ENCODE measurements around the gene ARHGEF10L. TPM values are rescaled to one million over a fixed set of nuclear protein-coding genes. Genes with fewer than 3 reads are reported as not detected.

ARHGEF10L gene
- total and polyA plus RNA-seq, 4 experiments from 2014 or later = 0.47 to 0.78 TPM; not detected in 2

DNA sequence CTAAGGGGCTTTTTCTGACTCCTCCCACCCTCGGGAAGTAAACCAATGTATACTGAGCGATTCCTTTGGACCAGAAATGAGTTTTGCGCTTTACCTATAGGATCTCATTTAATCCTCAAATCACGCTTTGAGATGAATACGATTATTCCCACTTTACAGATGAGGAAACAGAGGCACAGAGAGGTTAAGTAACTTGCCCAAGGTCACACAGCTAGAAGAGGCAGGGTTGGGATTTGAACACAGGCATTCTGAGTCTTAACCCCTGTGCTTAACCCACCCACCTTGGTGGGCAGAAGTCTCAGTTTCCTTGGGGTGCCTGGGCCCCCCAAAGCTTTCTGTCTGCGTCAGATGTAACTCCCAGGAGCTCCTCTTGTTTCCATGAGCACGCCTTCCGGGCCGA is 129.8 kb downstream of the ARHGEF10L start:
- POLR2A ChIA-PET (ENCODE audit: partially characterized antibody) = no interaction called here

DNA sequence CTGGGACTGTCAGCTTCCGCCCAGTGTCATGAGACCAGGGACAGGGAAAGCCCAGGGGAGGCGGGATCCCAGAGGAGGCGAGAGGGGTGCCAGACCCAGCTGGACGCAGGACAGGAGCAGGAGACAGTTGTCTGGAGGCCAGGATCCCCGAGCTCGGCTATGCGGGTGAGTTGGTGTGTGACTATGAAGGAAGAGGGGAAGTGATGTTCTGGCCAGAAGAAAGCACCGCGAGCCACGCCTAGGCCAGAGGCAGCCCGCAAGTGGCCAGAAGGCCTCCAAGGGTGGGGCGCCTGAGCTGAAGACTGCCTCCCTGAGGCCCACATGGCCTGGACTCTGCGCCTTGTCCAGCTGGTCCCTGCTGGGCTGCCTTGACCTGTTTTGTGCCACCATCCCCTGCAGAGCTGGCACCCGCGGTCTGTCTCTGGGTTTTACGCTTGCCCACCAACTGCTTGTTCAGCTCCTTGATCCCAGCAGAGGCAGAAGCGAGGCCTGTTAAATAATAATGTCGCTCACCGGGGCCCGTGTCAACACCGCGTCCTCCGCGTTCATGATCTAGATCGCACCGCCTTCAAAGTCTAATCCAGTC is 130.5 kb downstream of the ARHGEF10L start:
- no peaks in the 10 kb centered on the region for H3K27me3 Mint-ChIP-seq
- no peak overlapping the region for H3K27ac Mint-ChIP-seq
- Histone ChIP-seq H3K4me1 (ENCODE audit: insufficient read depth, low read length) (no peaks in the 10 kb centered on the region), H3K27me3 (ENCODE audit: insufficient read depth, low read length) (no peaks in the 10 kb centered on the region), H3K9me3 (ENCODE audit: control insufficient read depth in 1 of 2, low read length in 2 of 2) (no peaks in the 10 kb centered on the region), H3K27ac (ENCODE audit: low read depth, low read length) (no peak overlapping the region), H3K4me3 (ENCODE audit: low read length in 2 of 2) (no peak overlapping the region), H3K36me3 (ENCODE audit: insufficient read depth, low read length) (no peaks in the 10 kb centered on the region)
- DNase-seq = no peak
- intact Hi-C loops (cut with micrococcal nuclease) = no loop called here
- POLR2A ChIA-PET (ENCODE audit: partially characterized antibody) = no interaction called here
- H3K36me3 Mint-ChIP-seq = no peaks in the 10 kb centered on the region
- no peaks in the 10 kb centered on the region for H3K4me1 Mint-ChIP-seq
- no peaks in the 10 kb centered on the region for H3K9me3 Mint-ChIP-seq
- CTCF ChIA-PET (ENCODE audit: partially characterized antibody) = interaction anchor here (1.6 kb wide), 1 partner anchor 9 kb away, joined by 5 read pairs; no protein-coding TSS in a partner anchor
- H3K4me3 Mint-ChIP-seq = no peak overlapping the region

More for the DNA sequence above, 129.8 kb downstream of the ARHGEF10L start:
- H3K4me1 Mint-ChIP-seq = no peaks in the 10 kb centered on the region
- intact Hi-C loops (cut with micrococcal nuclease) = no loop called here
- Histone ChIP-seq H3K4me1 (ENCODE audit: insufficient read depth, low read length) (no peaks in the 10 kb centered on the region), H3K4me3 (ENCODE audit: low read length in 2 of 2) (no peak overlapping the region), H3K27ac (ENCODE audit: low read depth, low read length) (no peak overlapping the region), H3K9me3 (ENCODE audit: control insufficient read depth in 1 of 2, low read length in 2 of 2) (no peaks in the 10 kb centered on the region), H3K27me3 (ENCODE audit: insufficient read depth, low read length) (no peaks in the 10 kb centered on the region), H3K36me3 (ENCODE audit: insufficient read depth, low read length) (no peaks in the 10 kb centered on the region)
- no peaks in the 10 kb centered on the region for H3K27me3 Mint-ChIP-seq
- no peaks in the 10 kb centered on the region for H3K36me3 Mint-ChIP-seq
- DNase-seq = no peak
- CTCF ChIA-PET (ENCODE audit: partially characterized antibody) = interaction anchor here (1.6 kb wide), 1 partner anchor 8 kb away, joined by 5 read pairs; no protein-coding TSS in a partner anchor
- H3K4me3 Mint-ChIP-seq = no peak overlapping the region
- H3K9me3 Mint-ChIP-seq = no peaks in the 10 kb centered on the region
- no peak overlapping the region for H3K27ac Mint-ChIP-seq

DNA sequence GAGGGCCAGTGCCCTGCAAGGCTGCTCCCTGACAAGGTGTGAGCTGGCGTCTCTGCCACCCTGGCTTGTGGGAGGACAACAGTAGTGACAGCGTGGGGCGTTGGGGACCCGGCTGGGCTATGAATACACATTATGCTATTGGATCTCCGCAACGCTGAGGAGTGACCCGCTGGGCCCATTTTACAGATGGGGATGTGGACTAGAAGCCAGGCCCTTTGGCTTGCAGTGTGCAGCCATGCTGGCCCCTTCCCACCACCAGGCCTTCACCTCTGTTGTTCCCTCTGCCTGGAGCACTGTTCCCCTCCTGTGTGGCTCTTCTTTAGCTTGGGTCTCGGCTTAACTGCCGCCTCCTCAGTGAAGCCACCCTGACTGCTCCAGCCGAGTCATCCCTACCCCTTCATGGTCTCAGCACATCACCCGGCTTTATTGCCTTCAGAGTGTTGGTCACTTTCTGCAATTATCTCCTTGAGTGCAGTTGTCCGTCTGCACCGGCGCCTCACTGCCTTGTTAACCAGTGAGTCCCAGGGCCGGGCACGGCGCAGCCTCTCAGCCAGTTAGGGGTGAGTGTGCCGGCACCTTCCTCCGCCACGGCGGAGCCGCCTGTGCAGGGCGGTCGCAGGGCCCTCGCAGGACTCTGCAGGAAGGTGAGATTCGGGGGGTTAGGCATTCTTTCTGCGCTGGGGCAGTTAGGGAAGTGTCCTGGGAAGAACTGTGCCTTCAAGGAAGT is 131.3 kb downstream of the ARHGEF10L start:
- no peaks in the 10 kb centered on the region for H3K4me1 ChIP-seq (ENCODE audit: insufficient read depth, low read length)
- ChIA-PET POLR2A (ENCODE audit: partially characterized antibody) (no interaction called here), CTCF (ENCODE audit: partially characterized antibody) (interaction anchor here (1.6 kb wide), 1 partner anchor 10 kb away, joined by 5 read pairs; no protein-coding TSS in a partner anchor)
- DNase-seq = no peak
- H3K27ac ChIP-seq (ENCODE audit: low read depth, low read length) = no peak overlapping the region
- H3K36me3 Mint-ChIP-seq = no peaks in the 10 kb centered on the region
- H3K27me3 ChIP-seq (ENCODE audit: insufficient read depth, low read length) = no peaks in the 10 kb centered on the region
- no peak overlapping the region for H3K27ac Mint-ChIP-seq
- H3K36me3 ChIP-seq (ENCODE audit: insufficient read depth, low read length) = no peaks in the 10 kb centered on the region
- H3K9me3 ChIP-seq (ENCODE audit: control insufficient read depth in 1 of 2, low read length in 2 of 2) = no peaks in the 10 kb centered on the region
- H3K4me1 Mint-ChIP-seq = no peaks in the 10 kb centered on the region
- H3K27me3 Mint-ChIP-seq = no peaks in the 10 kb centered on the region
- intact Hi-C loops (cut with micrococcal nuclease) = no loop called here
- no peaks in the 10 kb centered on the region for H3K9me3 Mint-ChIP-seq
- H3K4me3 Mint-ChIP-seq = no peak overlapping the region
- no peak overlapping the region for H3K4me3 ChIP-seq (ENCODE audit: low read length in 2 of 2)

DNA sequence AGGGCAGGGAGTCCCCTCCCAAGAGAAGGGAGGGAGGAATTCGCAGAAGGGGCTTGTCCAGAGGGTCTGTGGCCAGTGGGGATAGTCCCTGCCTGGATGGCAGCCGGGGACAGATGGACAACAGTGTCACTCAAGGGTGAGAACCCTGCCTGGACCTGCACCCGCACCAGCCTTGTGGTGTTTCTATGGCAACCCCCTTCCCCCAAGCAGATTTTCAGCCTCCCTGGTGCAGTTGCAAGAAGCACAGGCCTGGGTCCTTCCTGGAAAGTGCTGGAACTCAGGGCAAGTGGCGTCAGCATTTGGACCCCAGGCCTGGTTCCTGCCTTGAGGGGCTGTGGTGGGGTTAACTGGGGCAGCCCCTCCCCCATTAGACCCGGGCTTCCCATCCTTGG is 131.8 kb downstream of the ARHGEF10L start:
- Histone ChIP-seq H3K9me3 (ENCODE audit: control insufficient read depth in 1 of 2, low read length in 2 of 2) (no peaks in the 10 kb centered on the region), H3K4me1 (ENCODE audit: insufficient read depth, low read length) (no peaks in the 10 kb centered on the region), H3K27me3 (ENCODE audit: insufficient read depth, low read length) (no peaks in the 10 kb centered on the region), H3K4me3 (ENCODE audit: low read length in 2 of 2) (no peak overlapping the region), H3K36me3 (ENCODE audit: insufficient read depth, low read length) (no peaks in the 10 kb centered on the region), H3K27ac (ENCODE audit: low read depth, low read length) (no peak overlapping the region)
- Mint-ChIP-seq H3K9me3 (no peaks in the 10 kb centered on the region), H3K4me3 (no peak overlapping the region), H3K27me3 (no peaks in the 10 kb centered on the region), H3K4me1 (no peaks in the 10 kb centered on the region), H3K36me3 (no peaks in the 10 kb centered on the region), H3K27ac (no peak overlapping the region)
- intact Hi-C loops (cut with micrococcal nuclease) = no loop called here
- ChIA-PET CTCF (ENCODE audit: partially characterized antibody) (no interaction called here), POLR2A (ENCODE audit: partially characterized antibody) (no interaction called here)
- DNase-seq = no peak

DNA sequence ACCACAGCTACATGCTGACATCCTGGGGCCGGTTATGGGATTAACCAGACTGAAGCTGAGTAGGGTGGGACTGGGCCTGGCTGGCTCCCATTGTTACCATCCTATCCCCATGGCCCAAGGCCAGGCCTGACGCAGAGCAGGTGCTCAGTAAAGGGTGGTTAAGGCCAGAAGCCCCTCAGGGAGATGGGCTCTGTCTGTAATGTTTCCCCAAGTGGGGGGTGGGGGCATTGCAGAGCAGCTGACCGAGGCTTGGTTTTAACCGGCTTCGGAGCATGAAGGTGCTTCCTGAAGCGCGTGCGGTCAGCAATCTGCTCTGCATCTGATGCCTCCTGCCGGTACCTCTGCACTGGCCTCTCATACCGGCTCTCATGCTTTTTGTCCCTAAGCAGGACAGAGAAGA is 132.2 kb downstream of the ARHGEF10L start:
- CTCF ChIA-PET (ENCODE audit: partially characterized antibody) = no interaction called here
- H3K4me1 Mint-ChIP-seq = no peaks in the 10 kb centered on the region

DNA sequence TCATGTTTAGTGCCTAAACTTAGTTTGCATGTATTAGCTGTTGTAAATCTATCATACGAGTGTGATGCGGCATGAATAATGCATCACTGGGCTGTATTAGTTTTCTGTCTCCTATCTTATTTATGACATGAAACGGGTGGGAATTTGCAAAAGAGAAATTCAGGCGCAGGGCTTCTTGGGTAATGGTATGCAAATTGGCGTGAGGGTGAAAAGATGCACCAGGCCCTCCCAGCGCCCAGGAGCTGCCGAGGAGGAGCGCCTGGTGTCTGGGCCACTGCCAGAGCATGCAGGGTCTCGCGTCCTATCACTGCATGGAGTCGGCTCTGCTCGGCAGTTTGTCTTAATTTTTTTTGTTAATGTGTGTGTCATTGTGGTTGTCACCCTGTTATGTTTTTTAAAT is 132.7 kb downstream of the ARHGEF10L start:
- Mint-ChIP-seq H3K27ac (no peak overlapping the region), H3K4me3 (no peak overlapping the region), H3K4me1 (no peaks in the 10 kb centered on the region), H3K9me3 (no peaks in the 10 kb centered on the region), H3K36me3 (no peaks in the 10 kb centered on the region), H3K27me3 (no peaks in the 10 kb centered on the region)
- ChIA-PET CTCF (ENCODE audit: partially characterized antibody) (no interaction called here), POLR2A (ENCODE audit: partially characterized antibody) (no interaction called here)
- Histone ChIP-seq H3K27ac (ENCODE audit: low read depth, low read length) (no peak overlapping the region), H3K9me3 (ENCODE audit: control insufficient read depth in 1 of 2, low read length in 2 of 2) (no peaks in the 10 kb centered on the region), H3K36me3 (ENCODE audit: insufficient read depth, low read length) (no peaks in the 10 kb centered on the region), H3K27me3 (ENCODE audit: insufficient read depth, low read length) (no peaks in the 10 kb centered on the region), H3K4me3 (ENCODE audit: low read length in 2 of 2) (no peak overlapping the region), H3K4me1 (ENCODE audit: insufficient read depth, low read length) (no peaks in the 10 kb centered on the region)
- intact Hi-C loops (cut with micrococcal nuclease) = no loop called here
- no peak for DNase-seq

More for the DNA sequence above, 132.2 kb downstream of the ARHGEF10L start:
- Histone ChIP-seq H3K9me3 (ENCODE audit: control insufficient read depth in 1 of 2, low read length in 2 of 2) (no peaks in the 10 kb centered on the region), H3K4me3 (ENCODE audit: low read length in 2 of 2) (no peak overlapping the region), H3K27me3 (ENCODE audit: insufficient read depth, low read length) (no peaks in the 10 kb centered on the region), H3K36me3 (ENCODE audit: insufficient read depth, low read length) (no peaks in the 10 kb centered on the region), H3K27ac (ENCODE audit: low read depth, low read length) (no peak overlapping the region), H3K4me1 (ENCODE audit: insufficient read depth, low read length) (no peaks in the 10 kb centered on the region)
- POLR2A ChIA-PET (ENCODE audit: partially characterized antibody) = no interaction called here
- no peaks in the 10 kb centered on the region for H3K36me3 Mint-ChIP-seq
- no peak for DNase-seq
- H3K9me3 Mint-ChIP-seq = no peaks in the 10 kb centered on the region
- no peaks in the 10 kb centered on the region for H3K27me3 Mint-ChIP-seq
- H3K27ac Mint-ChIP-seq = no peak overlapping the region
- H3K4me3 Mint-ChIP-seq = no peak overlapping the region
- intact Hi-C loops (cut with micrococcal nuclease) = no loop called here

DNA sequence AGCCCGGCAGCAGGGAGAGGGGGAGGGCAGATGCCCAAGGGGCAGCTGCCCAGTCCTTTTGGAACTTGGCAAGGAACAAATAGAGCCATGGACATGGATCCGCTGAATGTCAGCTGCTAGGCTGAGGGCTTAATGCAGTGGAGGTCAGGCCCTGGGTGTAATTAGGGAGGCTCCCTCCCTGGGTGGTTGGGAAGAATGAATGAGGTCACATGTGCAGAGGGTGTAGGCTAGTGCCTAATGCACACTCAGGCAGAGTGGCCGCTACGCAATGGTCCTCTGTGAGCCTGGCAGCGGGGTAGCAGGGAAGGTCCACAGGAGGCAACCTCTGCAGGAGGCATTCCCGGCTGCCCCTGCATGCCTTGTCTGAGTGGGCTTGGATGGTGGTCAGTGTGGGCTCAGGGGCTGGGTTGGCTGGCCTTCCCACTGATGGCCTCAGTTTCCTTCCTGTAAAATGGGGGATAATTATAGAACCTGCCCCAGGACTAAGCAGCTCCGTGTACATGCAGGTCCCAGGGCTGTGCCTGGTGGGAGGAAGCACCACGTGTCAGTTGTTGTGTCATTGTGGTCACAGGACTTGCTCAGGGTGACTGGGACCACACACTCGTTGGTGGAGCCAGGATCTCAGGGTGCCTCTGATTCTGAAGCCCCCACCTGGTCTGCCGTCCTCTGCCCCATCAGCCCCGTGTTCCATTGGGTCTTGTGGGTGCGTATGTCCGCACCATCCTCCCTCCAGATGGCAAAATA is 134.0 kb downstream of the ARHGEF10L start:
- Mint-ChIP-seq H3K36me3 (no peaks in the 10 kb centered on the region), H3K9me3 (no peaks in the 10 kb centered on the region), H3K27ac (no peak overlapping the region), H3K4me1 (no peaks in the 10 kb centered on the region), H3K4me3 (no peak overlapping the region), H3K27me3 (no peaks in the 10 kb centered on the region)
- Histone ChIP-seq H3K4me3 (ENCODE audit: low read length in 2 of 2) (no peak overlapping the region), H3K27ac (ENCODE audit: low read depth, low read length) (no peak overlapping the region), H3K9me3 (ENCODE audit: control insufficient read depth in 1 of 2, low read length in 2 of 2) (no peaks in the 10 kb centered on the region), H3K27me3 (ENCODE audit: insufficient read depth, low read length) (no peaks in the 10 kb centered on the region), H3K4me1 (ENCODE audit: insufficient read depth, low read length) (no peaks in the 10 kb centered on the region), H3K36me3 (ENCODE audit: insufficient read depth, low read length) (no peaks in the 10 kb centered on the region)
- DNase-seq = no peak
- ChIA-PET POLR2A (ENCODE audit: partially characterized antibody) (no interaction called here), CTCF (ENCODE audit: partially characterized antibody) (interaction anchor here (1.5 kb wide), 1 partner anchor 12 kb away, joined by 4 read pairs; no protein-coding TSS in a partner anchor)
- intact Hi-C loops (cut with micrococcal nuclease) = no loop called here

Measured in CD4-positive, alpha-beta memory T cell (primary cell).